HG02840 (cell line): ENCODE data around the gene BCAS3.
"Not testable (repeated sequence)": the region's sequence is repeated elsewhere in the genome, so short reads cannot be mapped to it uniquely, and the experiment has no call there.

ENCODE experiments used
- ATAC-seq: cut with Tn5 transposase; IDR thresholded peaks from one replicate; pipeline ENCODE4 v1.9.1; 2021; ENCODE audit warnings: mild to moderate bottlenecking, moderate library complexity, moderate number of reproducible peaks; ENCODE audit not compliant: unreplicated experiment, low FRiP score

The BCAS3 gene

GRCh38 chr17:61235827-61236197 is 558.2 kb downstream of the BCAS3 start:
- no peak for ATAC-seq

- ATAC-seq, result no peak
These were observed 559.6 kb downstream of the BCAS3 start for GRCh38 chr17:61237275-61237674.

GRCh38 chr17:61238455-61238933 is 560.8 kb downstream of the BCAS3 start:
- no peak for ATAC-seq

- ATAC-seq, result no peak
These were observed 561.7 kb downstream of the BCAS3 start for GRCh38 chr17:61239327-61239726.

GRCh38 chr17:61239953-61240352 is 562.3 kb downstream of the BCAS3 start:
- no peak for ATAC-seq

GRCh38 chr17:61240851-61241468 is 563.3 kb downstream of the BCAS3 start:
- no peak for ATAC-seq

GRCh38 chr17:61244988-61245387 is 567.3 kb downstream of the BCAS3 start:
- not testable (repeated sequence) for ATAC-seq

GRCh38 chr17:61245706-61246135 is 568.1 kb downstream of the BCAS3 start:
- no peak for ATAC-seq

GRCh38 chr17:61247439-61247838 is 569.8 kb downstream of the BCAS3 start:
- no peak for ATAC-seq

GRCh38 chr17:61248399-61248798 is 570.7 kb downstream of the BCAS3 start:
- no peak for ATAC-seq

- no peak for ATAC-seq
These were observed 572.1 kb downstream of the BCAS3 start for GRCh38 chr17:61249649-61250299.

GRCh38 chr17:61250335-61250890 is 572.8 kb downstream of the BCAS3 start:
- no peak for ATAC-seq

- no peak for ATAC-seq
These were observed 574.6 kb downstream of the BCAS3 start for GRCh38 chr17:61251939-61252865.

- no peak for ATAC-seq
These were observed 575.7 kb downstream of the BCAS3 start for GRCh38 chr17:61253362-61253761.

GRCh38 chr17:61253937-61254574 is 576.4 kb downstream of the BCAS3 start:
- ATAC-seq, result no peak

GRCh38 chr17:61254904-61255303 is 577.3 kb downstream of the BCAS3 start:
- ATAC-seq, result no peak

- no peak for ATAC-seq
These were observed 578.0 kb downstream of the BCAS3 start for GRCh38 chr17:61255647-61256046.

GRCh38 chr17:61259360-61259759 is 581.7 kb downstream of the BCAS3 start:
- ATAC-seq, result no peak

GRCh38 chr17:61260071-61260797 is 582.6 kb downstream of the BCAS3 start:
- no peak for ATAC-seq
